ENCODE data around the gene SCFD2. TPM values are rescaled to one million over a fixed set of nuclear protein-coding genes. Genes with fewer than 3 reads are reported as not detected.

The SCFD2 gene
- total RNA-seq, 1 experiment from 2014 or later = 8.4 TPM

- no peak overlapping the region for H3K27ac ChIP-seq (ENCODE audit: low read depth, low read length, poor library complexity, severe bottlenecking)
- no peak overlapping the region for H3K4me3 ChIP-seq (ENCODE audit: low read depth, low read length, poor library complexity, severe bottlenecking)
- CTCF ChIA-PET = no interaction called here
- POLR2A ChIA-PET (ENCODE audit: low non-redundant PET) = no interaction called here
- intact Hi-C loops (cut with micrococcal nuclease; ENCODE audit: unreplicated experiment) = no loop called here
- no peaks in the 10 kb centered on the region for H3K4me1 ChIP-seq (ENCODE audit: insufficient read depth, low read length, poor library complexity, severe bottlenecking)
- H3K9me3 ChIP-seq (ENCODE audit: low read depth, low read length, poor library complexity, severe bottlenecking) = no peaks in the 10 kb centered on the region
- no TSS peak for BruUV-seq (replicated peaks)
- H3K36me3 ChIP-seq (ENCODE audit: insufficient read depth, low read length, poor library complexity, severe bottlenecking) = no peaks in the 10 kb centered on the region
- DNase-seq (ENCODE audit: low spot score) = no peak
- H3K27me3 ChIP-seq (replicated peaks; ENCODE audit: insufficient read depth, low read depth, low read length, poor library complexity) = no peaks in the 10 kb centered on the region
- TF ChIP-seq EZH2 (IDR thresholded peaks at IDR 0.05; ENCODE audit: borderline replicate concordance, low read depth, low read length, poor library complexity, severe bottlenecking) = no peak
- TF ChIP-seq CTCF (conservative IDR thresholded peaks at IDR 0.05; ENCODE audit: low read depth, low read length) = no peak
Observed at GRCh38 chr4:53151489-53151788, 214.4 kb downstream of the SCFD2 start.

GRCh38 chr4:53150631-53151488 is 215.0 kb downstream of the SCFD2 start:
- intact Hi-C loops (cut with micrococcal nuclease; ENCODE audit: unreplicated experiment) = no loop called here
- CTCF ChIA-PET = no interaction called here
- H3K27ac ChIP-seq (ENCODE audit: low read depth, low read length, poor library complexity, severe bottlenecking) = no peak overlapping the region
- H3K27me3 ChIP-seq (replicated peaks; ENCODE audit: insufficient read depth, low read depth, low read length, poor library complexity) = no peaks in the 10 kb centered on the region
- H3K9me3 ChIP-seq (ENCODE audit: low read depth, low read length, poor library complexity, severe bottlenecking) = no peaks in the 10 kb centered on the region
- POLR2A ChIA-PET (ENCODE audit: low non-redundant PET) = no interaction called here
- no peaks in the 10 kb centered on the region for H3K4me1 ChIP-seq (ENCODE audit: insufficient read depth, low read length, poor library complexity, severe bottlenecking)
- TF ChIP-seq EZH2 (IDR thresholded peaks at IDR 0.05; ENCODE audit: borderline replicate concordance, low read depth, low read length, poor library complexity, severe bottlenecking) = no peak
- no peak for TF ChIP-seq CTCF (conservative IDR thresholded peaks at IDR 0.05; ENCODE audit: low read depth, low read length)
- H3K36me3 ChIP-seq (ENCODE audit: insufficient read depth, low read length, poor library complexity, severe bottlenecking) = no peaks in the 10 kb centered on the region
- DNase-seq (ENCODE audit: low spot score) = no peak
- BruUV-seq (replicated peaks) = no TSS peak
- no peak overlapping the region for H3K4me3 ChIP-seq (ENCODE audit: low read depth, low read length, poor library complexity, severe bottlenecking)

- TF ChIP-seq EZH2 (IDR thresholded peaks at IDR 0.05; ENCODE audit: borderline replicate concordance, low read depth, low read length, poor library complexity, severe bottlenecking) = no peak
- TF ChIP-seq CTCF (conservative IDR thresholded peaks at IDR 0.05; ENCODE audit: low read depth, low read length) = no peak
- no peaks in the 10 kb centered on the region for H3K36me3 ChIP-seq (ENCODE audit: insufficient read depth, low read length, poor library complexity, severe bottlenecking)
- no peak for DNase-seq (ENCODE audit: low spot score)
- H3K27me3 ChIP-seq (replicated peaks; ENCODE audit: insufficient read depth, low read depth, low read length, poor library complexity) = no peaks in the 10 kb centered on the region
- no TSS peak for BruUV-seq (replicated peaks)
- no peaks in the 10 kb centered on the region for H3K9me3 ChIP-seq (ENCODE audit: low read depth, low read length, poor library complexity, severe bottlenecking)
- H3K4me1 ChIP-seq (ENCODE audit: insufficient read depth, low read length, poor library complexity, severe bottlenecking) = no peaks in the 10 kb centered on the region
- intact Hi-C loops (cut with micrococcal nuclease; ENCODE audit: unreplicated experiment) = no loop called here
- ChIA-PET POLR2A (ENCODE audit: low non-redundant PET) (no interaction called here), CTCF (no interaction called here)
- H3K4me3 ChIP-seq (ENCODE audit: low read depth, low read length, poor library complexity, severe bottlenecking) = no peak overlapping the region
- no peak overlapping the region for H3K27ac ChIP-seq (ENCODE audit: low read depth, low read length, poor library complexity, severe bottlenecking)
Observed at GRCh38 chr4:53147711-53148110, 218.2 kb downstream of the SCFD2 start.

Data from A673 (cell line).